ENCODE measurements around the gene ATAD3A.

- no peak for TF ChIP-seq POLR2A (IDR thresholded peaks at IDR 0.05; ENCODE audit: low read length)
- no peak for TF ChIP-seq GATA1 (IDR thresholded peaks at IDR 0.05; ENCODE audit: low read depth, low read length)
These were observed 6.1 kb downstream of the ATAD3A start for GRCh38 chr1:1517973-1518620.

All from erythroblast (primary cell).